ENCODE results near the gene KLC3.
"Not testable (repeated sequence)": the region's sequence is repeated elsewhere in the genome, so short reads cannot be mapped to it uniquely, and the experiment has no call there.

The KLC3 gene

DNA sequence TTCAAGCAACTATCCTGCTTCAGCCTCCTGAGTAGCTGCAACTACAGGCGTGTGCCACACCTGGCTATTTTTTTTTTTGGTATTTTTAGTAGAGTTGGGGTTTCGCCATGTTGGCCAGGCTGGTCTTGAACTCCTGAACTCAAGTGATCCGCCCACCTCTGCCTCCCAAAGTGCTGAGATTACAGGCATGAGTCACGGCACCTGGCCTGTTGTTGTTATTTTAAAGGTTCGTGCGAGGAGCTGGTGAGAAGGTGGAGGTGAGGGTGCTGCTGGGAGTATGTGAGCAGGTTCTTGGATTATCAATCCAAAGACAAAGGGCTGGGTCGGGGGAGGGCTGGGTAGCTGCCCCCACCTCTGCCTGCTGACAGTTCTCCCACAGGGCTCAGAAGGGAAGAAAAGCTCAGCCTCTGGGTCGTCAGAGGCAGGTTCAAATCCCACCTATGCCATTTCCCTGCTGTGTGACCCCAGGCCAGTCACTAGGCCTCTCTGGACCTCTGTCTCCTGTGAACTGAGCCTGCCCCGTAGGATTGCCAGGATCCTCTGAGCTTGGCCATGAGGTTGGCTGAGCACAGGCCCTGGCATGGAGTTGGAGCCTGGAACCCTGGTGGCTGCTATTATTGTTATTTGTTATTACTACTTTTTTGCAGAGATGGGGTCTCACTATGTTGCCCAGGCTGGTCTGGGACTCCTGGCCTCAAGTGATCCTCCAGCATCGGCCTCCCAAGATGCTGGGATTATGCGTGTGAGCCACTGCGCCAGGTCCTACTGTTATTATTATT lies 19.4 kb upstream of the KLC3 start:
- no peak for DNase-seq

DNA sequence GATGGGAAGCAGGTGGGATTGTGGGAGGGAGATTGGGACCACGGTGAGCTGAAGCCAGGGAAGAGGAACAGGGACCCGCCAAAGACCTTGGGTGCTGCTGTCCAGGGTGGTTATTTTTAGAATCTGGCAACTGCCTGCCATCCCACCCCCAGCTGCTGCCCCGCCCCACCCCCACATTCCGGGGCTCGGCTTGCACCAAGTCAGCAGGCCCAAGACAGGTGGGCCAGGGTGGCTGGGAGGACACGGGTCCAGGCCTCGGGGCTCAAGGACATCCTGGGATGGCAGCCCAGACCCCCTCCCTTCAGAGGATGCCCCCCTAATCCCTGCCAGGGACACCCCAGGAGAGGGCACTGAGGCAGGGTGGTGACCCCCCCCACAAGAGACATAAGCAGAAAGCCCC lies 18.7 kb upstream of the KLC3 start:
- no peak for DNase-seq

DNA sequence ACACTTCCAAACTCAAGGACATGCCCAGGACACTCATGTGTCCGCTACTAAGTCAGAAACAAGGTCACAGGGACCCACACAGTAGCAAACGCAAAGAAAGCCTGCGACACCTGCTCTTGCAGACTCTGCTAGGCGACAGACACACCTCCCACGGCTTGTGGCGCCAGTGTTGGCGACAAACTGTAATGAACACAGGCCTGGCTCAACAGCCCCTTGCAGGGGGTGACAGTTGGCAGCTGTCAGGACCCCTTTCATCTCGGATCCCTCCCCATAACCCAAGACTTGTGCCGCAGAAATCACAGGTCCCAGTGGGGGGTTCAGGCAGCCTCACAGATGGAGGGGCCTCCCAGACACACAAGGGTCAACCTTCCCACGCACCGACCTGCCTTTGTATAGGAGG lies 18.2 kb upstream of the KLC3 start:
- no peak for DNase-seq

DNA sequence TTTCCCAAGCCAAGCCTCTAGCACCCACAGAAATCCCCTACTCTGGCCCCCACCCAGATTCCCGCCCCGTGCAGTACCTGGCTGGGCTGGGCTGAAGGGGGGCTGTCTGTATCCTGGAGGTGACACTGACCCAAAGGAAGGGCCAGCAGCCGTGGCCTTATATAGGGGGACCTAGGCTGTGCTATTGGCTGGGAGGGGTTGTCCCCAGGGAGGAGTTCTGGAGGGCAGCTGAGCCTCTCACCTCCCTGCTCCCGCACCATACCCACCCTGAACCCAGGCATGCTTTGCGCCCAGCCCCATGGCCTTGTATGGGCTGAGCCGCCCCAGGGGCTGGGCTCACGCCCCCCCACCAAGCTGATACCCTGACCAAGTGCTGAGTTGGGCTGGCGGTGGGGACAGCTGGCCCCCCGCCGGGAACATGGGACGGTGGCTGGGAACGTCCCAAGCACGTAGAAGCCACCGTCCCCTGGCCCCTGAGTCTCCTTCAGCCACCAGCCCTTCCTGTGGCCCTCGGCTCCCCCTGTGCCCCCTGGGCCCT lies 17.7 kb upstream of the KLC3 start, which contains the start of gene CKM:
Gene CKM, minus strand, starts transcription at position 132 of the 538 bp plus-strand sequence. CDS start 3,162 bp downstream, outside the sequence.
- no peak for DNase-seq

DNA sequence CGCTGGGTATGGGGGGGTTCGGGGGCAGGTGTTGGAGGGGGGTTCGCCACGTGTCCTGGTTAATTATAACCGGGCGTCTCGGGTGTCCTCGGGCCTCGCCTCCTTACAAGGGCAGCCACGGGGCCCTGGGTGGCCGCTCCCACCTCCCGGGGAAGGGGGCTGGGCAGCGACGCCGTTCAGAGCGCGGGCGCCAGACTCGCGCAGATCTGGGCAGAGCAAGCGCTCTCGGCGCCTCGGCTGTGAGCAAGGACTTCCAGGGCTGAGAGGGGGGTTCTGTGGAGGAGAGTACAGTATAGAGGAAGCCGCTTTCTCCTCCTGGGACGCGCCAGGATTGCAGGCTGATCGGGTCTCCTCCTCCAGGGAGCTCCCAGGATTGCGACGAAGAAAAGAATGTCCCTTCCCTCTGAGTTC lies 16.9 kb upstream of the KLC3 start:
- DNase-seq: no peak

DNA sequence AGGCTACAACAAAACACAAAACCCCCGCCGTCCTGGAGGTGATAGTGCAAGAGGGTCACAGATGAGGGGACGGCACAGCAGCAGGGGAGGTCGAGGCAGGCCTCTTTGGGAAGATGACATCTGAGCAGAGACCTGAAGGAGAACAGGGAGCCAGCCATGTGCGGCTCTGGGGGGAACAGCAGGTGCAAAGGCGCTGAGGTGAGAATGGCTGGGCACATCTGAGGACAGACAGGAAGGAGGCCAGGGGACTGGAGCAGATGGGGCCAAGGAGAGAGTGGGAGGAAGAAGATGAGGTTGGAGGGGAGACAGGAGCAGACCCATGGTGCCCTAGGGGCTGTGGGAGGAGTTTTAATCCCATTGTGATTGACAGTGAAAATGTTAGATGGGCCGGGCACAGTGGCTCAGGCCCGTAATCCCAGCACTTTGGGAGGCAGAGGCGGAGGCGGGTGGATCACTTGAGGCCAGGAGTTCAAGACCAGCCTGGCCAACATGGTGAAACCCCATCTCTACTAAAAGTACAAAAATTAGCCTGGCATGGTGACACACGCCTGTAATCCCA lies 16.1 kb upstream of the KLC3 start:
- no peak for DNase-seq

DNA sequence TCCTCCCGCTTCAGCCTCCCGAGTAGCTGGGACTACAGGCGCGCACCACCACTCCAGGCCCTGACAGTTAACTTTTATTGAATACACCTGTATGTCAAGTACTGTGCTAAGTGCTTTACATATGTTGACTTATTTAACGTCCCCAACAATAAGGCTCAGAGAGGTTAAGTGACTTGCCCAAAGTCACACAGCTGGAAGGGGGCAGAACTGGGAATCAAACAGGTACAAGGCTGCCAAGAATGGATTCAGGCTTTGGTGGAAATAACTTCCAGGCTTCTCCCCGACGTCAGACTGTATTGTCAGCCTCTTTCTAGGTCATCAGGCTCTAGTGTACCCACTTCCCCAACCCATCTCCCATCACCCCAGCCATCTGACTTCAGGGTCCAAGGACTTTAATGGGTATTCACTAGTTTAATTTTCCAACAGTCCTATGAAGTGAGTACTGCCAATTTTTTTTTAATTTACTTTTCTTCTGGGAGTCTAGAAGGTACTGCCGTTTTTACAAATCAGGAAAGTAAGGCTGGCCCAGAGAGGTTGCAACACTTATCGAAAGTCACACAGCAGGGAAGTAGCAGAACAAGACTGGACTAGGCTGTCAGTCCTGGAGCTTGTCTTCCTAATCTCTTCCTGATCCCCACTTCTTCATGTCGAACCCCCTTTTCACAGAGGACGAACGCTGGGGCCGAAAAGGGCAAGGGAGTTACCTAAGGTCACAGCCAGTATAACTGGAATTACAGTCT lies 13.0 kb upstream of the KLC3 start:
- DNase-seq: no peak

DNA sequence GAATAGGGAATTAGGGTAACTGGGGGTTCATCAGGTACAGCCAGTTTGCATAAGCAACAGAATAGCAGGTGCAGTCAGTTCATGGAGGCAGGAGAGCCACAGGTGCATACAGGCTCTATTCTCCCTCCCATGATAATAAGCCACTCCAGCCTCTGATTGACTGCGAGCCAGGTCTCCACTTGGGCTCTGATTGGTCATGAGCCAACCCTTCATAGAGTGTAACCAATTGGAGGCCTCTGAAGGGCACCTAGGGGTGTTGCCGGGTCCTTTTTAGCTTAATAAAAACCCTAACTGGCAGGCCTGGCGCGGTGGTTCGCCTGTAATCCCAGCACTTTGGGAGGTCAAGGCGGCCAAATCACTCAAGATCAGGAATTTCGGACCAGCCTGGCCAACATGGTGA lies 9.1 kb upstream of the KLC3 start:
- no peak for DNase-seq

DNA sequence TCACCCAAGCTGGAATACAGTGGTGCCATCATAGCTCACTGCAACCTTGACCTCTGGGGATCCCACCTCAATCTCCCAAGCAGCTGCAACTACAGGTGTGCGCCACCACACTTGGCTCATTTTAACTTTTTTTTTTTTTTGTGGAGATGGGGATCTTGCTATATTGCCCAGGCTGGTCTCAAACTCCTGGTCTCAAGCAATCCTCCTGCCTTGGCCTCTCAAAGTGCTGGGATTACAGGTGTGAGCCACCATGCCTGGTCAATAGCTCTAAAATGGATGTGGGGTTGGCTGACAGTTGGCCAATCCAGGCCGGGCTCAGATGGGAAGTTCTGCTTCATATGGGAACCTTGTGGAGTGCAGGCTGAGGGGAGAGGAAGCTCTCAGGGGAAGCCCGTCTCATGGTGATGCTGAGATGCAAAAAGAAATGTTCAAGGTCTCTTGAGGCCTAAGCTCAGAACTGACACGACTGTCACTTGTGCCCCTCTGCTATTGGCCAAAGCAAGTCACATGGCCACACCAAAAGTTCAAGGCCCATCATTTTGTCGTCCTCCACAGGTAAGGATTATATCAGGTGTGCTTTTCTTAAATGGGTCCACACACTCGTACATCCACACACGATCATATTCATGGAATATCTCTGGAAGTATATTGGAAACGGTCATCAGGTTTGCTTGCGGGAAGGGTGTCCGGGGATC lies 6.8 kb upstream of the KLC3 start:
- no peak for DNase-seq

DNA sequence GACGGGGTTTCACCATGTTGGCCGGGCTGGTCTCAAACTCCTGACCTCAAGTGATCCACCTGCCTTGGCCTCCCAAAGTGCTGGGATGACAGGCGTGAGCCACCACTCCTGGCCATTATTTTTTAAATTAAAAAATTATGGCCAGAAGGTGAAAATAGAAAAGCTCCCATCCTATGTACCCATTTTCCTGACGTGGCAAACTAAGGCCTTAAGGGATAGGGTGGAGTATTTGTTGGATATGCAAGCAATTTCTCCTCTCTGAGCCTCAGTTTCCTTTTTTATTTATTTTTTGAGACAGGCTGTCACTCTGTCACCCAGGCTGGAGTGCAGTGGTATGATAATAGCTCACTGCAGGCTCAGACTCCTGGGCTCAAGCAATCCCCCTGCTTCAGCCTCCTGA lies 5.7 kb upstream of the KLC3 start:
- DNase-seq: not testable (repeated sequence)

DNA sequence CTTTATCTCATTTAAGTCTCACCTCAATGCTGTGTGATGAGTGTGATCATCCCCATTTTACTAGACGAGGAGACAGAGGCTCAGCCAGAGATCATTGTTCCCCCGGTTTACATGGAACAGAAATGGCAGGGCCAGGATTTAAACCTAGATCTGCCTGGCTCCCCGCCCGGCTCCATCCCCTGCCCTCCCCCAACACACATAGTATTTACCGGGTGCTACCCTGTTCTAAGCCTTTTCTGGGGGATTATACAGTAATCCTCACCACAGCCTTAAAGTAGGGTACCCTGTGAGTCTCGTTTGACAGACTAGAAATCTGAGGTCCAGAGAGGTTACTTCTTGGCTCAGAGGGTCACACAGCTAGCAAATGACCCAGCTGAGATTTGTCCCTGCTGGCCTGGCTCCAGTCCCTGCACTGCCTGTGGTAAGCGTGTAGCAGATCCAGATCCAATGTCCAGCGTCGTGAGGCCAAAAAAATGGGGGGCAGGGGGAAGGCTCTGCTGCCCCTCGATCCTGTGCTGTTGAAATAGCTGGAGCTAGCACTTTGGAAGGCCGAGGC lies 3.8 kb upstream of the KLC3 start:
- DNase-seq: no peak

DNA sequence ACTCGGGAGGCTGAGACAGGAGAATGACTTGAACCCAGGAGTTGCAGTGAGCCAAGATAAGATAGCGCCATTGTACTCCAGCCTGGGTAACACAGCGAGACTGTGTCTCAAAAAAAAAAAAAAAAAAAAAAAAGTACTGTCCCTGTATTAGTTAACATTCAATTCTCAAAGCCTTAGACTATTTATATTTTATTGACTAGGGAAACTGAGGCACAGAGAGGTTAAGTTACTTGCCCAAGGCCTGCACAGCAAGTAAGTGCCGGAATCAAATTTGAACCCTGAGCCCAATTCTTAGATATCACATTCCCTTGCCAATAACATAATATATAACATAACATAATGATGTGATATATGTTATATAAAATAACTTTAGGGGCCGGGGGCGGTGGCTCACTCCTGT lies 921 bp upstream of the KLC3 start:
- DNase-seq: no peak

DNA sequence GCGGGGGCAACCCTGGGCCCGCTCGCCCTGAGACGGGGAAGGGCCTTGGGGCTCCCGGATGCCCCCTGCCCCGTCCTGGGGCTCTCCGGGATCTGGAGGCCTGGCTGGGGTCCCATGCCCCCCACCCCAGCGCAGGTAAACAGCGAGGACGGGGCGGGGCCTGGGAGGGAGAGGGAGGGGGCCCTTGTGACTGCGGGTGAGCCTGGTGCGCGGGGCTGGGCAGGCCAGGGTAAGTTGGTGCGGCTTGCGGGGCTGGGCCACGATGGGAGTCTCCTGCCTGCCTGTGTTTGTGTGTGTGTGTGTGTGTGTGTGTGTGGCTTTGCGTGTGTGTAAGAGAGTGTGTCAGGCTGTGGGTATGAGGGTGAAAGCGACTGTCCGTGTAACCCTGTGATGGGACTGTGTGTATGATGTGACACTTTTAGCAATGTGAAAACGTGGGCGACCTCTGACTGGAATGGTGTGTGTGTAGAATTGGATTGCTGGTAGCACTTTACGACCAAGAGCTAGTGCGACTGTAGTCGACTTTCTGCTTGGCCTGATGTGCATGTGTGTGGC lies 426 bp downstream of the KLC3 start:
- DNase-seq: no peak

DNA sequence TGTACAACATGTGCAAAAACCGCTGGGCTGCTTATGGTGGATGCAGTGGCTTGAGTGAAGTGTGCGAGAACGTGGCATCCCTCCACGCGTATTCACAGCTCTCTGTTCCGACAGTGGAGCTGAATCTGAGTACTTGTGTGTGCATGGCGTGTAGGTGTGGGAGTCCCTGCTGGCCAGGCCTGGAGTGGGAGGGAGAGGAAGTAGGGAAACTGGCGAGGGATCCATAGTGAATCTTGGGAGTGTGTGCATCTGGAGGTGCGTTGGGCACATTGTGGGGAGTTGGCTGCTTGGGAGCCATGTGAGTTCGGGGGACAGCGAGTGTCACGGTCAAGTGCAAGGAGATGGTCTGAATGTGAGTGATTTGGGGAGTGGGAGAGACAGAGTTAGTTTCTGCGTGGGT lies 2.4 kb downstream of the KLC3 start:
- DNase-seq: no peak

DNA sequence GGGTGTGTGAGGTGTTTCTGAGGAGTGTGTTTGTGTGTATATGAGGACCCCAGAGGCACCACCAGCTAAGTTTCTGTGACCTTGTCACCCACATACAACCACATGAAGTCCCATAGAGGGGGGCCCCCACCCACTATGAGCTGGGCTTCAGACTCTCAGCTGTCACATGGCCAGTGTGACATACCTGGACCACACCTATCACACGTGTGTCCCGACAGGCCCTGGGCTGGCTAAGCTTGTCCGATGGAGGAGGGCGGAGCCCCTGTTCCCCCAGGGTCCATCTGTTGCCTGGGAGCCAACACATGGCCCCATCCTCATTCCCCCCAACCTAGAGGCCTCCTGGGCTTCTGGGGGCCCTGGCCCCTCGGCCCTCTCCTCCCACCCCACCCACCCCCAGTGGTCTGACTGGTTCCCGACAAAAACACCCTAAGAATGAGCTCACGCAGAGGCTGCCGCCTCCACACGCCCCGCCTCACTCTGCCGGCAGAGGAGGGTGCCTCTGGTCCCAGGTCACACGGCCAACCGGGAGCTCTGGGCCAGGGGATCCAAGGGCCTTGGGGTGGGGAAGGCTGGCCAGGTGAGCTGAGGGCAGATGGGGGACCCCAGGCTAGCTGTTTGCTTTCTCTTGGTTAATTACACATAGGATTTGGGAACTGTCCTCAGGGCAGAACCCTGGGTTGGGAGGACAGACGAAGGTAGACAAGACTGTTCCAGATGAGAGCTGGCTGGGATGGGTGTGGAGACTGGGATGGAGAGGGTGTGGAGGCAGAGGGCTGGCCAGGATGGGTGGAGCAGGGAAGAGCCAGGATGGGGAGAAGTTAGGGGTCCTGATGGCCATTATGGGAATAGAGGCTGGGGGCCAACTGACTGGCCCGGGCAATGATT lies 4.3 kb downstream of the KLC3 start:
- DNase-seq: no peak

DNA sequence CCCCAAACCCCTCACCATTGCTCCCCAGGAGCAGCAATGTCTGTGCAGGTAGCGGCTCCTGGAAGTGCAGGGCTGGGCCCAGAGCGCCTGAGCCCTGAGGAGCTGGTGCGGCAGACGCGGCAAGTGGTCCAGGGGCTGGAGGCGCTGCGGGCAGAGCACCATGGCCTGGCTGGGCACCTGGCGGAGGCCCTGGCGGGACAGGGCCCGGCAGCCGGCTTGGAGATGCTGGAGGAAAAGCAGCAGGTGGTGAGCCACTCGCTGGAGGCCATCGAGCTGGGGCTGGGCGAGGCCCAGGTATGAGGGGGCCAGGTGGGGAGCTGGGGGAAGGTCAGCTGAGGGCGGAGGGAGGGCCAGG lies 4.9 kb downstream of the KLC3 start:
- no peak for DNase-seq

DNA sequence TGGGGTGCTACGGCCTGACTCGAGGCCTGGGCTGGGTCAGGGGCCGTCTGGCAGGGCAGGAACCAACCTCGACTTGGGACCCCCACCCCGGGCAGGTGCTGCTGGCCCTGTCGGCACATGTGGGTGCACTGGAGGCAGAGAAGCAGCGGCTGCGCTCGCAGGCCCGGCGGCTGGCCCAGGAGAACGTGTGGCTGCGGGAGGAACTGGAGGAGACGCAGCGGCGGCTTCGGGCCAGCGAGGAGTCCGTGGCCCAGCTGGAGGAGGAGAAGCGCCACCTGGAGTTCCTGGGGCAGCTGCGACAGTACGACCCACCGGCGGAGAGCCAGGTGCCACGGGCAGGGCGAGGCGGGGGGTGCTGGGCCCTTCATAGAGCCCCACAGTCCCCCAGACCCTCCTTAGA lies 5.9 kb downstream of the KLC3 start:
- DNase-seq: no peak

DNA sequence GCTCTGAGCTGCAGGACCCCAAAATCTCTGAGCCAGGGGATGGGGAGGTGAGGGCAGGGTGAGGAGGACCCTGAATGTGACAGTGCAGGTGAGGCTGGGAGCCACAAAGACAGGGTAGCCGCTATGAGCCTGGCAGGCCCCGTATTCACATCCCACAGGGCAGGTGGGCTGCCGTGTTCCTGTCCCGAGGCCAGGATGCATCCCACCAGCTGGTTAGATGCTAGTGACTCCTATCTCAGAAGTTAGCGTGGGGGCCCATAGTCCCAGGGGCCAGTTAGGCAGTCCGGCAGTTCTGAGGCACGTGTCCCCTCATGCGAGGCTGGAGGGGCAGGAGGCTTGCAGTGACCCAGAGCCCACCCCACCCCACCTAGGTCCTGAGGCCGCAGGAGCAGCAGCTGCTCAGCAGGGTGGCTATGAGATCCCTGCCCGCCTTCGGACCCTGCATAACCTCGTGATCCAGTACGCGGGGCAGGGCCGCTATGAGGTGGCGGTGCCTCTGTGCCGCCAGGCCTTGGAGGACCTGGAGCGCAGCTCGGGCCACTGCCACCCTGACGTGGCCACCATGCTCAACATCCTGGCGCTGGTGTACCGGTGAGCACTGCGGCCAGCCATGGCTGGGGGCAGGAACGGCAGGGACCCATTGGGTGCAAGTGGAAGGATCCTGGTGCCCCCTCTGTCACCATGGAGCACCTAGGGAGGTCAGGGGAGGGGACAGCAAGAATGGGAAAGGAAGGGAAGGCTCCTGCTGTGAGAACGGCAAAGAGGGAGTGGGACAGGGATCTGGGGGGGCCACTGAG lies 7.2 kb downstream of the KLC3 start:
- no peak for DNase-seq

DNA sequence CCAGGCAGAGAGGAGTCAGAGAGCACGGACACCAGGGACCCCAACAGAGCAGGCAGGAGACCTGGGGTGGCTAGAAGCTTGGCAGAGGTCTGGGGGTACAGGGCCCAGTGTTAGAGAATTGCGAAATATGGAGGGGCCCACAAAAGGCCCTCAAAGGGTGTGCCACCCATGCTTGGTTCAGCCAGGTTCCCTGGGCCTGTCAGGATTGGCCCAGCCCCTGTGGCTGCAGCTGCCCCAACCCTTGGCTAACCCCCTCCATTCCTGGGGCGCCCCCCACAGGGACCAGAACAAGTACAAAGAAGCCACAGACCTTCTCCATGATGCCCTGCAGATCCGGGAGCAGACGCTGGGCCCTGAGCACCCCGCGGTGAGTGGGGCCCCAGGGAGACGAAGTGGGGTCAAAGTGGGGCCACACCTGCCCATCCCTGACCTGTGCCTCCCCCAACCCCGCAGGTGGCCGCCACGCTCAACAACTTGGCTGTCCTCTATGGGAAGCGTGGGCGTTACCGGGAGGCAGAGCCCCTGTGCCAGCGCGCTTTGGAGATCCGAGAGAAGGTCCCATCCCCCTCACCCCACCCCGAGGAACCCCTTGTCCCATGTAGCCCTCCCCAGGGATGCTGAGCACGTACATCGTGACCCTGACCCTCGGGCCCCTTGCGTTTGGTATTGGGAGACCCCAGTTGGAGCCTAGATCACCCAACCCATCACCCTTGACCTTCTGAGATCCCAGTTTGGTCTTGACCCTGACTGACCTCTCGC lies 8.0 kb downstream of the KLC3 start:
- DNase-seq: no peak

DNA sequence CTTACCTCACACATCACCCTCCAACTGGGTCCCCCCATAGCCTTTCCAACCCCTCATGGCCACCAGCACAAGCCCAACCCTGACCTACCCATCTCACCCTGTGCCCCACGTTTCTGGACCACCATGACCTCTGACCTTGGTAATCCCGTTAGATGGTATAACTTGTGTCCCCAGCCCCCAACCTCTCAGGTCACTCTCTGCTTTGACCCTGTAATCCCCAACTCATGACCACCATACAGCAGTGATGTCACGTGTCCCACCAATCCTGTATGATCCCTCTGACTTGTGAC lies 8.5 kb downstream of the KLC3 start:
- no peak for DNase-seq

Data from activated CD4-positive, alpha-beta T cell treated with anti-CD3 and anti-CD28 coated beads, Interleukin-2, amount 50 U/mL, for 48 hours (primary cell).